T1000 (cell line): Measurements from ENCODE around the gene ACTG1.

ENCODE experiments used
- DNase-seq: peaks from one replicate; lab custom pipeline; 2025; ENCODE audit warnings: mixed read lengths; lab: John Stamatoyannopoulos, UW

ACTG1 gene

GRCh38 chr17:81463506-81463905 is 49.1 kb downstream of the ACTG1 start:
- no peak for DNase-seq

GRCh38 chr17:81462506-81463125 is 50.0 kb downstream of the ACTG1 start:
- DNase-seq, result no peak

DNA sequence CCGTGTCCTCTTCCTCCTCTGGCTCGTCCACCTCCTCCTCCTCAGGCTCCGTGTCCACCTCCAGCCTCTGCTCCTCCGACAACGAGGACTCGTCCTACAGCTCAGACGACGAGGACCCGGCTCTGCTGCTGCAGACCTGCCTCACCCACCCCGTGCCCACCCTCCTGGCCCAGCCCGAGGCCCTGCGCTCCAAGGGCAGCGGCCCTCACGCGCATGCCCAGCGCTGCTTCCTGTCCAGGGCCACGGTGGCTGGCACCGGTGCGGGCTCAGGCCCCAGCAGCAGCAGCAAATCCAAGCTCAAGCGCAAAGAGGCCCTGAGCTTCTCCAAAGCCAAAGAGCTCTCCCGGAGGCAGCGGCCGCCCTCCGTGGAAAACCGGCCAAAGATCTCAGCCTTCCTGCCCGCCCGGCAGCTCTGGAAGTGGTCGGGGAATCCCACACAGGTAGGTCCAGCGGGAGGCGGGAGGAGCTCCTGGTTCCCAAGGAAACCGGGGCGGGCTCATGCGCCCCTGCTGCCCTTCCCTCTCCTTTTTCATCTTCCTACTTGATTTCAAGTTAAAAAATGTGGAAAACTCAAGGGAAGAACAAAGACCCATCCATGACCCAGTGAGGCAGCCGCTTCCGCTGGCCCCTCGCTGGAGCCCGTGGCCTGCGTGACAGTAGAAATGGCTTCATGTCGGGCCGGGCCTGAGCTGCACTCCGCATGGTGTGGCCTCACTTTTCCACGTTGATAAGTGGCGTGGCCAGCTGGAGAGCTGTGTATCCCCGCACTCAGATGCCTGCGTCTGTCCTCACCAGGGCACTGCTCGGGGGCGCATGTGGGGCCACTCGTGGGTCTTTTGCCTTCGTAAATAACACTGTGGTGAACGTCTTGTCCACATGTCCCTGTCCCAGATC is 50.7 kb downstream of the ACTG1 start:
- DNase-seq, result no peak

GRCh38 chr17:81460856-81461460 is 51.6 kb downstream of the ACTG1 start:
- DNase-seq, result no peak
